ENCODE measurements around the gene NANOS2.

DNA sequence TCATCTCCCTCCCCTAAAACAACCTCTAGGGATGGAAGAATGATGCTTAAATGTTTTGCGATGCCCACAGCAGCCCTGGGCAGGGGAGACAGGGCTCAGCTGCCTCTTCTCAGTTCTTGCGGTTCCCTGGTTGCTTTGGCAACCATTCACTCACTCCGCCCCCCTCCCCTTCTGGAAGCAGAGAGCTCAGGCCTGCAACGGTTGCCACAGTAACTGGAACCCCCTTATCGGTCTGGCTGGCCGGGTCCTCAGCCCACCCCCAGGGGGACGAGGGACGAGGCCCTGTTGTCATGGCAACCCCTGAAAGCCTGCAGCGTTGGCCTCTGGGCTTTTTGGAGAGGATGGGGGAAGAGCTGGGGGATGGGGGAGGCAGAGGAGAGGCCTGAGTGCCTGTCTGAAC, 39.6 kb upstream of the NANOS2 start:
- TF ChIP-seq POLR2A (IDR thresholded peaks at IDR 0.05) (no peak), POLR2AphosphoS5 (IDR thresholded peaks at IDR 0.05) (no peak)
- TF ChIP-seq, protein P1, sequence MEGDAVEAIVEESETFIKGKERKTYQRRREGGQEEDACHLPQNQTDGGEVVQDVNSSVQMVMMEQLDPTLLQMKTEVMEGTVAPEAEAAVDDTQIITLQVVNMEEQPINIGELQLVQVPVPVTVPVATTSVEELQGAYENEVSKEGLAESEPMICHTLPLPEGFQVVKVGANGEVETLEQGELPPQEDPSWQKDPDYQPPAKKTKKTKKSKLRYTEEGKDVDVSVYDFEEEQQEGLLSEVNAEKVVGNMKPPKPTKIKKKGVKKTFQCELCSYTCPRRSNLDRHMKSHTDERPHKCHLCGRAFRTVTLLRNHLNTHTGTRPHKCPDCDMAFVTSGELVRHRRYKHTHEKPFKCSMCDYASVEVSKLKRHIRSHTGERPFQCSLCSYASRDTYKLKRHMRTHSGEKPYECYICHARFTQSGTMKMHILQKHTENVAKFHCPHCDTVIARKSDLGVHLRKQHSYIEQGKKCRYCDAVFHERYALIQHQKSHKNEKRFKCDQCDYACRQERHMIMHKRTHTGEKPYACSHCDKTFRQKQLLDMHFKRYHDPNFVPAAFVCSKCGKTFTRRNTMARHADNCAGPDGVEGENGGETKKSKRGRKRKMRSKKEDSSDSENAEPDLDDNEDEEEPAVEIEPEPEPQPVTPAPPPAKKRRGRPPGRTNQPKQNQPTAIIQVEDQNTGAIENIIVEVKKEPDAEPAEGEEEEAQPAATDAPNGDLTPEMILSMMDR (IDR thresholded peaks at IDR 0.05 in 8 of 11, conservative IDR thresholded peaks at IDR 0.05 in 3 of 11): no peak

Measured in spleen (tissue), 7 donors.